ENCODE results near the gene NSMCE1.

The NSMCE1 gene

DNA sequence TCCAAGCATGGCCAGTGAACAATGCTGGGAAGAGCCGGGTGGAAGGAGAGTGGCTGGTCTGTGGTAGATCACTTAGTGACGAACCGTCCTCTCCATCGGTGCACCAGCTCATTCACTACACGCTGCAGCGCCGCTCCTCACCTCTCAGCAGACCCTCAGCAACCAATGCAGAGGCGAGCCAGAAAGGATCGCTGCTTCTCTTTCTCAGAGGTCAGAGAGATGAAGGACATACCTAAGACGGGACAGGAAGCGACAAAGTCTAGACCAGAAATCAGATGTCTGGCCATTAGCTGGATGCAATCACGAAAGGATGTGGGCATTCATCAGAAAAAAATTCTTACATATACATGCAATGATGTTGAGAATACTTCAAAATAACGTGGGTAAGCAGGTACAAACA lies 26.9 kb downstream of the NSMCE1 start:
- peak overlapping the region; percentile 78 for H3K27ac Mint-ChIP-seq
- TF ChIP-seq, protein P1, sequence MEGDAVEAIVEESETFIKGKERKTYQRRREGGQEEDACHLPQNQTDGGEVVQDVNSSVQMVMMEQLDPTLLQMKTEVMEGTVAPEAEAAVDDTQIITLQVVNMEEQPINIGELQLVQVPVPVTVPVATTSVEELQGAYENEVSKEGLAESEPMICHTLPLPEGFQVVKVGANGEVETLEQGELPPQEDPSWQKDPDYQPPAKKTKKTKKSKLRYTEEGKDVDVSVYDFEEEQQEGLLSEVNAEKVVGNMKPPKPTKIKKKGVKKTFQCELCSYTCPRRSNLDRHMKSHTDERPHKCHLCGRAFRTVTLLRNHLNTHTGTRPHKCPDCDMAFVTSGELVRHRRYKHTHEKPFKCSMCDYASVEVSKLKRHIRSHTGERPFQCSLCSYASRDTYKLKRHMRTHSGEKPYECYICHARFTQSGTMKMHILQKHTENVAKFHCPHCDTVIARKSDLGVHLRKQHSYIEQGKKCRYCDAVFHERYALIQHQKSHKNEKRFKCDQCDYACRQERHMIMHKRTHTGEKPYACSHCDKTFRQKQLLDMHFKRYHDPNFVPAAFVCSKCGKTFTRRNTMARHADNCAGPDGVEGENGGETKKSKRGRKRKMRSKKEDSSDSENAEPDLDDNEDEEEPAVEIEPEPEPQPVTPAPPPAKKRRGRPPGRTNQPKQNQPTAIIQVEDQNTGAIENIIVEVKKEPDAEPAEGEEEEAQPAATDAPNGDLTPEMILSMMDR (IDR thresholded peaks at IDR 0.05) = no peak
- H3K4me1 Mint-ChIP-seq = peaks cover 71% of the 10 kb centered on the region
- H3K36me3 Mint-ChIP-seq (ENCODE audit: low read depth) = no peaks in the 10 kb centered on the region
- no peaks in the 10 kb centered on the region for H3K9me3 Mint-ChIP-seq
- DNase-seq = no peak
- peaks cover 11% of the 10 kb centered on the region for H3K27me3 Mint-ChIP-seq (ENCODE audit: low read depth, poor library complexity)
- no peak overlapping the region for H3K4me3 Mint-ChIP-seq

DNA sequence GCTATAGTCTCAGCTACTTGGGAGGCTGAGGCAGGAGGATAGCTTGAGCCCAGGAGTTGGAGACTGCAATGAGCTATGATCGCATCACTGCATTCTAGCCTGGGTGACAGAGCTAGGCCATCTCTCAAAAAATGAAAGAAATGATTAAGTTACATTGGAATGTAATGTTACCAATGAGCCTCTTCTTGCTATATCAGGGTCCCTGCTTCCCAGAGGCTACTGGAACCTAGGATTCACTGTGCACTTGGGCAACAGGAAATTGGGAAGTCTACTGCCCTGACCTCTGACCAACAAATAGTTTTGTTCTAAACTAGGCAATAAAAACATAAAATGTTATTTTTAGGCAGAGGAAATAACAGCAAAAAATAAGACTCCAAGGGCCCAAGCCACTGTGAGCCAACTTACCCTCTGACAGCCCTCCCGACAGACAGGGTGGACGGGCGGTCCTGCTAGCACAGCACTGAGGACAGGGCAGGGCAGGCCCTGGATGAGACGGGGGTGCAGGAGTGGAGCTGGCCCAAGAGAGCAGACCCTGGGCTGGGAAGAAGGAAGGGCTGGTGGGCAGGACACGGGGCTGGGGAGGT lies 27.5 kb downstream of the NSMCE1 start:
- H3K27me3 Mint-ChIP-seq (ENCODE audit: low read depth, poor library complexity) = peaks cover 11% of the 10 kb centered on the region
- peak overlapping the region; percentile 78 for H3K27ac Mint-ChIP-seq
- TF ChIP-seq, protein P1 (IDR thresholded peaks at IDR 0.05) = no peak
- H3K4me1 Mint-ChIP-seq = peaks cover 73% of the 10 kb centered on the region
- no peaks in the 10 kb centered on the region for H3K9me3 Mint-ChIP-seq
- no peak for DNase-seq
- H3K4me3 Mint-ChIP-seq = no peak overlapping the region
- no peaks in the 10 kb centered on the region for H3K36me3 Mint-ChIP-seq (ENCODE audit: low read depth)

DNA sequence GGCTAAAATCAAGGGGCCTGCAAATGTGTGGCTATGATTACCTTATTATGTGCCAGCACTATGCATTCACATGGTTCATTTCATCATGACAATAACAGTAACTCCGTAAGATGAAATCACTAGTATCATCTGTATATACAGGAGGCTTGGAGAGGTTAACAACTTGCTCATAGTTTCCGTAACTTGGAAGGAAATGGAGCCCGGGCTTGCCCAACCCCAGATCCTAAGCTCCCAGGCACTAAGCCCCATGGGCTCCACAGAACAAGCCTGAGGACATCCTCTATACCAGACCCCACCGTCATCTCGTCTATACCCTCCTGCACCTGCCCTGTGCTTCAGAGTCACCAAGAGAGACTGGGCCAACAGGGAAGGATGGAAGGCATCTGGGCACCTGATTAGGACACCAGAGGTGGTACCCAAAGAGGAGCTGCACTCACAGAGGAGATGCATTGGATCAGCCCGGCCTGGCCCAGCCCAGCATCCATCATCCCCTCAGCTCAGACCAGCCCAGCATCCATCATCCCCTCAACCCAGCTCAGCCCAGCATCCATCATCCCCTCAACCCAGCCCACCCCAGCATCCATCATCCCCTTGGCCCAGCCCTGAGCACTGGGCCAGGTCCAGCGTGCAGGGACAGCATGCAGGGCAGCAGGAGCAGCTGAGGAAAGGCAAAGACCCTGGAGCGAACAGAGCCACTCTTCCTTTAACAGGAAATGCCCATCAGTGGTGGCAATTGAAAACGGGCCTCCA lies 28.5 kb downstream of the NSMCE1 start:
- no peaks in the 10 kb centered on the region for H3K36me3 Mint-ChIP-seq (ENCODE audit: low read depth)
- H3K4me3 Mint-ChIP-seq = no peak overlapping the region
- TF ChIP-seq, protein P1 (IDR thresholded peaks at IDR 0.05) = no peak
- peaks cover 69% of the 10 kb centered on the region for H3K4me1 Mint-ChIP-seq
- no peak for DNase-seq
- H3K27me3 Mint-ChIP-seq (ENCODE audit: low read depth, poor library complexity) = peaks cover 11% of the 10 kb centered on the region
- no peaks in the 10 kb centered on the region for H3K9me3 Mint-ChIP-seq
- no peak overlapping the region for H3K27ac Mint-ChIP-seq

DNA sequence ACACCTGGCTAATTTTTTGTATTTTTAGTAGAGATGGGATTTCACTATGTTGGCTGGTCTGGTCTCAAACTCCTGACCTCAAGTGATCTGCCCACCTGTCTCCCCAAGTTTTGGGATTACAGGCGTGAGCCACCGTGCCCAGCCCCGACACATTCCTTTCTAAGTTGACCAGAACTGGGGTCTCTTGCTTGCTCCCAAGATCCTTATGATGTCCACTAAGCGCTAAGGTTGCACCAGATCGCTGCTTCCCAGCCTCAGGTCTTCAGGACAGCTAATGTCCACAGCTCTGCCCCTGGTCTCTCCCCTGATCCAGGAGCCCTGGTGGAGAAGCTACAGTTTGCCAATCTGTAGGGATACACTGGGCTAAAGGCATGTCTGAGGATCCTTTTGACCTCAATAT lies 29.5 kb downstream of the NSMCE1 start:
- peaks cover 63% of the 10 kb centered on the region for H3K4me1 Mint-ChIP-seq

DNA sequence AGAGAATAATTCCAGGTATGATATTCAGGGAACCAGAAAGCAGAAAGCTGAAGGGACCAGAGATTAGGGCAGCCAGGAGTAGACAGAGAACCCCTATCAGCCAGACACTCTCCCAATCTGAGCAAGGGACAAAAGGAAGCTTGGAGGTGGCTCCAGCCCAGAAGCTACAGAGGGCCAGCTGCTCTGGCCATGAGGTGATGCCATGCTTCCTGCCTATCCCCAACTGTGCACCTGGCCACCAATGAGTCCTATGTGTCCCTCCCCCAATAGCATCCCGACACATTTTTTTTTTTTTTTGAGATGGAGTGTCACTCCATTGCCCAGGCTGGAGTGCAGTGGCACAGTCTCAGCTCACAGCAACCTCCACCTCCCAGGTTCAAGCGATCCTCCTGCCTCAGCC lies 30.0 kb downstream of the NSMCE1 start:
- Mint-ChIP-seq H3K27me3 (ENCODE audit: low read depth, poor library complexity) (peaks cover 8% of the 10 kb centered on the region), H3K36me3 (ENCODE audit: low read depth) (no peaks in the 10 kb centered on the region), H3K9me3 (no peaks in the 10 kb centered on the region), H3K27ac (no peak overlapping the region), H3K4me3 (no peak overlapping the region), H3K4me1 (peaks cover 59% of the 10 kb centered on the region)
- no peak for DNase-seq
- TF ChIP-seq, protein P1 (IDR thresholded peaks at IDR 0.05) = no peak

More for the DNA sequence above, 29.5 kb downstream of the NSMCE1 start:
- H3K36me3 Mint-ChIP-seq (ENCODE audit: low read depth) = no peaks in the 10 kb centered on the region
- peaks cover 8% of the 10 kb centered on the region for H3K27me3 Mint-ChIP-seq (ENCODE audit: low read depth, poor library complexity)
- no peaks in the 10 kb centered on the region for H3K9me3 Mint-ChIP-seq
- TF ChIP-seq, protein P1 (IDR thresholded peaks at IDR 0.05) = no peak
- no peak for DNase-seq
- H3K27ac Mint-ChIP-seq = no peak overlapping the region
- H3K4me3 Mint-ChIP-seq = no peak overlapping the region

Data from nephron progenitor cell (in vitro differentiated cells).